GM18505 (cell line): ENCODE results near the gene MAP2K5.

Experiments
- ATAC-seq: cut with Tn5 transposase; IDR thresholded peaks from one replicate; pipeline ENCODE4 v1.9.1; 2021; ENCODE audit not compliant: unreplicated experiment
- POLR2A ChIP-seq: IDR thresholded peaks from 4 replicates; pipeline ENCODE4 v1.6.1; 2011; ENCODE audit warnings: borderline replicate concordance; ENCODE audit not compliant: insufficient read depth, insufficient read length; ENCODE audit errors: extremely low read depth

MAP2K5 gene

DNA sequence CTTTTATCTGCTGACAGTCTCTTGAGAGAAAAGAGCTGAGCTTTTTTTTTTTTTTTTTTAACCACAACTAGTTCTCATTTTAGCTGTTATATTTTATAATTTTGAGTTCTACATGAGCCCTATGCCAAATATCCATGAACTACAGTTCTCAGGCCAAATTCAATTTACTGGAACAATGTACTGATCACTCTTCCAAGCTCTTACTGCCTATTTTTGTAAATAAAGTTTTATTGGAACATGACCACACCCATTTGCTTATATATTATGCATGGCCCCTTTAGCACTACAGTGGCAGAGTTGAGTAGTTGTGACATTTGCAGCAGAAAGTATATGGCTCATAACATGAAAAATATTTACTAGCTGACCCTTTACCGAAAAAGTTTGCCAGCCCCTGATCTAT lies 153.6 kb downstream of the MAP2K5 start:
- ATAC-seq = no peak
- no peak for TF ChIP-seq POLR2A

DNA sequence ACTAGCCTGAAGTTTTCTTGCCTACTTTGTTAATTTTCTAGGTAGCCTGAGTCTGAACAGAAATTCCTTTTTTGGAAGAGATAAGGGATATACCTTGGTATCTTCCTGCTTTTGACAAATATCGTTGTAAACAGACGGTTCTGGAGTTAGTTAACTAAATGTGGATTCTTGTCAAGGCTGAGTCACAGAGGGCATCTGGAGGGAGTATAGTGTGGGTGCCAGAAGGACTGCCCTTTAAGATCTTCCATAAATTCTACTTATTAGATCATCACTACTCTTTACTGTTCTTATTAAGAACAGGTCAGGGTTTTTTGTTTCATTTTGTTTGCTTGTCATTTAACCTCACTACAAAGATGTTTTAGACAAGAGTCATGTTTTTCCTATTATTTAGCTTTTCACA lies 157.5 kb downstream of the MAP2K5 start:
- ATAC-seq = no peak
- no peak for TF ChIP-seq POLR2A

DNA sequence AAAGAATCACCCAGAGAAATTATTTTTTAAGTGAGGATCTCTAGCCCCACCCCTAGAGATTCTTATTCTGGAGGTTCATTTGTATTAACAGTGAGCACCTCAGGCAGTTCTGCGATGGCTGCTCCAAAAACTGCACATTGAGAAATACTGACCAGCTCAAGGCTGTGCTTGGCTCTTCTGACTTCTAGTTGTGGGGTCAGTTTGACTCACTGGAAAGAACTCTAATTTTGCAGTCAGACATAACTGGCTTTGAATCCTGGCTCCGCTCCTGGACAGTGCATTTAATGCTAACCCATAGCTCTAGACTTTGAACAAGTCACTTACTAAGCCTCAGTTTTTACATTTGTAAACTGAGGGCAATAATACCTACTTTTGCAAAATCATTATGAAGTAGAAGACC lies 159.2 kb downstream of the MAP2K5 start:
- no peak for TF ChIP-seq POLR2A
- ATAC-seq = no peak

DNA sequence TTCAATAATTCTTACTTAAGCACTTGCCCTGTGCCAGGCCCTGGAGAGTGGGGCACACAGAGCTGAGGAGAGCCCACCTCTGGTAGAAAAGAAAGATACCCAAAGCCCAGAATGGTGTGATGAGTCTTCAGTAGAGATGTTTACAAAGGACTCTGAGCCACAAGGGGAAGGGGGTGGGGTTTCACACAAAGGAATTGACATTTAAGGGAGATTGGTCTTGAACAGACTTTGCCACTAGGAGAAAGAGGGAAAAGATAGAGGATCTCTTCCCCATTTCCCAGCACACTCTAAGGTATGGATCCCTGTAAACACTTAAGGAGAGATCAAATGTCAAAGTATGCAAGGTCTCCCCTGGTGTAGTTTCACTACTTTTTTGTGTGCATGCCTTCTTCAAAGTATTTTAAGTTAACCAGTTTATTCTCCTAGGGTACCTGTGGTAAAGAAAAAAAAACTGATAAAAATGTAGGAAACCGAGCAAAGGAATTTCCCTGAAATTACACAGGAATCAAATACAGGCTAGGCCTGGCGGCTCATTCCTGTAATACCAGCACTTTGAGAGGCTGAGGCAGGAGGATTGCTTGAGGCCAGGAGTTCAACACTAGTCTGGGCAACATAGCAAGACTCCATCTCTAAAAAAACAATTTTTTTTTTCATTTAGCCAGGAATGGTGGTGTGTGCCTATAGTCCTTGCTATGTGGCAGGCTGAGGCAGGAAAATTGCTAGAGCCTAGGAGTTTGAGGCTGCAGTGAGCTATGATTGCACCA lies 165.2 kb downstream of the MAP2K5 start:
- ATAC-seq = no peak
- no peak for TF ChIP-seq POLR2A

DNA sequence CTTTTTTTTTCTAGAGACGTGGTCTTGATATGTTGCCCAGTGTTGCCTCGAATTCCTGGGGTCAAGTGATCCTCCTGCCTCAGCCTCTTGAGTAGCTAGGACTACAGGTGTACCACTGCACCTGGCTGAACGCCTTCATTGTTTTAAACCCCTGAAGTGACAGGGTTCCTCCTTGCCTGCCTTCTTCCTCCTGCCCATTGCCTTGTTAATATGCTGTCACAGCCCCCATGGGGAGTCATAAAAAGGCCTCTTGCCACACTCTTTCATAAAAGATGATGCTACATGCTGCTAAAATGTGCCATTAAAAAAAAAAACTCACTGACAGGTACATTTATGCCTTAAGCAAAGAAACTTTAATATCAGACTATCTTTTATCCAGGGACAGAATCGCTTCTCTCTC lies 166.0 kb downstream of the MAP2K5 start:
- TF ChIP-seq POLR2A = no peak
- no peak for ATAC-seq

DNA sequence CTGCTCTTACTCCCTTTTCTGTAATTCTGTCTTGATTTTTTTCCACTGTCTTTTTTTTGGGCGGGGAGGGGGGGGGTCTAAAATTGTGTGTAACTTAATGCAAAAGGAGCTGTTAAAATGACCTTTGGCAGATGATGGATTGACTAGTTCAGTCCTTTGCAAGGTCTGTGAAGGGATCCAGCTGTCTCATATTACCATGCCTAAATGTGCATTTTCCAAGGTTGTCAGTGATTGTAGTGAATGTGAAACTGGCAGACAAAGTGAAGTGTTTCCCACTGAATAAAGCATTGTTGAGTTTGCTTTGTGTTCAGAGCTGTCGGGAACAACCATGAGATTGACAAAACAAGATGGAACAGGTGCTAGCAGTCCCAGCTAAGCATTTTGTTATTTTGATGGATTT lies 172.7 kb downstream of the MAP2K5 start:
- no peak for TF ChIP-seq POLR2A
- ATAC-seq = no peak

DNA sequence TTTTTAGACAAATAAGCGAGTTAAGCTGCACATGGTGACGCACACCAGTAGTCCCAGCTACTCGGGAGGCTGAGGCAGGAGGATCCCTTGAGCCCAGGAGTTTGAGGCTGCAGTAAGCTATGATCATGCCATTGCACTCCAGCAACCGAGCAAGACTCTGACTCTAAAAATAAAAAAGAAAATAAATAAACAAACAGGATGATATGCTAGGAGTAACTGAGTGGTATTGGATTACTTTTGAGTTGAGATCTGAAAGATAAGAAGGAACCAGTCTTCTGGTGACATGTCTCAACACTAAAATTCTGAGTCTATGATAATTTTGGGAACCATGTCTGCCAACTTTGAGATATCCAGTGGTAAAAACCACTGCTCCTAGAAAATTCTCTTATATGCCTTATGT lies 173.7 kb downstream of the MAP2K5 start:
- ATAC-seq = no peak
- TF ChIP-seq POLR2A = no peak

DNA sequence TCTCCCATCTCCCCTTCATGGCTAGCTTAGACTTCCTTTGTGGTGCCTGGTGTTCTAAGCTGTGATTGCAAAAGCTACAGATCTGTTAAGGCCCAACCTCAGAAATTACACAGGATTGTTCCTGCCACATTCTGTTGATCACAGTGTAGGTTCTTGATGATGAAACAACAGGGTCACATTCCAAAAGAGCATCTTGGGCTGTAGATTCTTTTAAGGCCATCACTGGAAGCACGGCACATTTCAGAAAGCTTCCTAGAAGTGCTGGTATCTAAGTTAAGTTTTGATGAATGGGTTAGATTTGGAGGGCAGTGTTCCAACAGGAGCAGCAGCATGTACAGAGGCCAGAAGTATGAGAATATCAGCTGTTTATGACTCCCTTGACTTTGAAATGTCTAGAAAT lies 175.3 kb downstream of the MAP2K5 start:
- no peak for TF ChIP-seq POLR2A
- ATAC-seq = no peak

DNA sequence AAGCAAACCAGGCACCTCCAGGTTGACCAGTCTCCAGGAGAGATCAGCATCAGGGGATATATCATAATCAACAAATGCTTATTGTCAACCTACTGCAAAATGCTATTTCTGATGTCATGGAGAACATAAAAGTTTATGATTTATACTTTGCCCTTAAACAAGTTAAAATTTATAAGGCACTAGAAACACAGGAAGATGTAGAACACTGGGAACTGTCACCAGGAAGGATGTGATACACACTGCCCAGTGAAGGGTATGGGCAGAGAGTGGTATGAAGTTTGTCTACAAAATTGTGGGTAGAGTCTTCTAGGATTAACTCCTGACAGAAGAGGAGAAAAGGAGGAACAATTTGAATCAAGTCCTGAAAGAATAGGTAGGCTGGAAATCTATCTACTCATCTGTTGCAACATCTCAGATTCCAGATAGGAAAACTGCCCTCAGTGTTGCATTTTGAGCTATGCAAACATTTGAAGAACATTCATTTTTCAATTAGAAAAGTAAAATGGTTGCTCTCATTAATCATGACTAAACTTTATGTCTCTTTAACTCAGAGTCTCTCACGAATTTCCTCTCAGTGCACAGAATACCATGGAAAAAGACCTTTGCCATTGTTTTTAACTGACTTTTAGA lies 176.9 kb downstream of the MAP2K5 start:
- no peak for TF ChIP-seq POLR2A
- ATAC-seq = no peak

DNA sequence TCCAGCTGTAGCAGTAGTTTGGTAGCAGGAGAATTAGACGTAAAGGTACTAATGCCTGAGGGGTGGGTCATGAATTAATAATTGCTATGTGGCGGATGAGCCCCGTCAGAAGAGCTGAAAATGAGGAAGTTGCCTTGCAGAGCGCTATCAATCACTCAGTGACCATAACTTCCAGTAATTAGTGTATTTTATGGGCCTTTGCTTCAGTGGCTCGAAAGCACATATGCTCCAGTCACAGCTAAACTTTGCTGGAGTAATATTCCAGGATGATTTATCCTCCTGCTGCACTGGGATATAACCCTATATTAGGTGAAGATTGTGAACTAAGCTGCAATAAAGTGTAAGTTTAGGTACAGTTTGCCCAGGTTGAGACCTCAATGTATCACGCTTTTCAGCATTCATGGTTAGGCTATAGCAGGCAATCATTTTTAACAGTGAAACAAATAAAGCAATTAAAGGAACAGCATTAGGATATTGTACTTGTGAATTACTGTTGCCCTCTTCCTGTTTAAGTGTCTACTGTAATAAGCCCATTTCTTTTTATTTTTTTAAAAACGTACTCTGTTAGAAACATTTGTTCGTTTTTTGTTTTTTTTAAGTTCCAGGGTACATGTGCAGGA lies 178.2 kb downstream of the MAP2K5 start:
- no peak for TF ChIP-seq POLR2A
- no peak for ATAC-seq

DNA sequence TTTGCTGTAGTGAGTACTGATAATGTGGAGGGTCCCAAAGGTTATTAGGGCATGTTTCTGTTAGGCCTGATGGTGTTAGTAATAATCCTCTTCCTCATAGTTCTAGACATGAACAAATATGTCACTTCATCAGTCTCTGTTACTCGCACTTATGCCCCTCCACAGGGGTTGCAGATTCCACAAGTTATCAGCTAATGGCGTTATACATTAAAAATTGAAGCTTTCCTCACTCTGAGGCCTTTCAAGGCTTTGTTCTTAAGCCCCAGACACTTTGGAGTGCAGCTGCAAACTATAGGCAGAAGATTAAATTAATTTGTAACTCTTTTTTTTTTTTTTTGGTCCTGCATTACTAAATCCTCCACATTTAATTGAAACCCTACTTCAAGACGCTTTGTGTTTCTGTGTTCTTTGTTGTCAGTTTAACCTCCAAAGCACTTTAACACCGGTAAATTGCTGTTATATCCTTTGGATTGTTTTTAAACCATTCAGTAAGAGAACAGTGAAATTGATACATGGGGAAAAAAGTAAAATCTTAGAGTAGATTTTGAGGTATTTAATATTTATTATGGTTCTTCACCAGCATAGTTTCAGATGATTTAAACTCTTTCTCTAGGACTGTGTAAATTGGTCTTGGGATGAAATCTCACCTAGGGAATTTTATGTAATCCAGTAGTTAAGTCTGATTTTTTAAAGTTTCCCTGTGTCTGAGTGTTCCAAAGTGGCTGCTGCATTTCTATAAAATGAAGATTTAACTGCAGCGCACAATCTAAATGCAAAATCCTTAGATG lies 179.7 kb downstream of the MAP2K5 start:
- no peak for ATAC-seq

DNA sequence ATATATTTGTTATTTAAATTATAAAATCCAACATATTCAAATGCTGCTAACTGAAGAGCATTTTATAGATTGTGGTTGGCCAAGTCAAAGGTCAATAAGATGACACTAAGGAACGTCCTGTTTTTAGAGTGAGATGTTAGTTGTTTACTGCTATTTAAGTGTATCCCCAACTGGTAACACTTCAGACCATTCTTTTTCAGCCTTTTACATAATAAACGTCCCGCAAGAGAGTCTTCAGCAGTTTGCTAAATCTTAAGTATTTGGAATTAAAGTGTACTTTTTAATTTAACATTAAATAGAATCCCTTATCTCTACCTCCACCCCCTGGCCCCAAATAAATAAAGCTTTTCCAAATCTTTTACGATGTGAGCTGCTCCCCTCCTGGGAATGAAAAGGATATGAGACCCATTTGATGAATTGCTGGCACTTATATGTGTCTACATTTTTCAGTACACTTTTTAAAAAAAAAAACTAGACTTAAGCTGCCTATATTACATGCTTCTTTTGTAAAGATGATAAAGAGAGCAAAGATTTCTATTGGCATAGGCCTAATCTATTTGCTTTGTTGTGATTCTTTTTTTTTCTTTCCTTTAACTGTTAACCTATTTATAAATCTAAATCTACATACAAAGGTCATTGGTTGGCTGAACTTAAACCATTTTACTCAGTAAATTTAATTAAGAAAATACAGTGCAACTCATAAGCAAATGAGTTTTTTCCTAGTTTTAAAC lies 181.0 kb downstream of the MAP2K5 start:
- no peak for TF ChIP-seq POLR2A
- ATAC-seq = no peak

More for the DNA sequence above, 179.7 kb downstream of the MAP2K5 start:
- TF ChIP-seq POLR2A = no peak
